Upper lobe of left lung (tissue), 6 donors: ENCODE data around the gene TEX264. TPM values are rescaled to one million over a fixed set of nuclear protein-coding genes. Genes with fewer than 3 reads are reported as not detected.

Experiments used
- ATAC-seq, 2 donors: fragments of 200-7000 bp; cut with Tn5 transposase; one replicate each; pipeline ENCODE4 v1.9.1; 2022; ENCODE audit warnings: mild to moderate bottlenecking in 2 of 2, moderate library complexity in 2 of 2; ENCODE audit not compliant: low FRiP score in 2 of 2
- DNase-seq, 2 donors: peaks; one replicate each; pipeline ENCODE4 v3.0.0-alpha.2; 2019 to 2020
- H3K27ac ChIP-seq, 4 donors: fragments of 200-600 bp; sonication (generic); one replicate each; pipeline ENCODE4 v1.5.1; 2016 to 2019
- H3K27me3 ChIP-seq, 4 donors: fragments of 200-600 bp; sonication (generic); one replicate each; pipeline ENCODE4 v1.5.1; 2017 to 2019
- H3K36me3 ChIP-seq, 4 donors: fragments of 200-600 bp; sonication (generic); one replicate each; pipeline ENCODE4 v1.5.1; 2016 to 2019
- H3K4me1 ChIP-seq, 4 donors: fragments of 200-600 bp; sonication (generic); one replicate each; pipeline ENCODE4 v1.5.1; 2018 to 2019
- H3K4me3 ChIP-seq, 4 donors: fragments of 200-600 bp; sonication (generic); one replicate each; pipeline ENCODE4 v1.5.1; 2017 to 2019; ENCODE audit warnings: mild to moderate bottlenecking in 2 of 4, moderate library complexity in 1 of 4
- H3K9me3 ChIP-seq, 4 donors: fragments of 200-600 bp; sonication (generic); one replicate each; pipeline ENCODE4 v1.5.1; 2018 to 2019
- CTCF ChIP-seq, 6 experiments: fragments of 450-650 bp in 4 of 6; fragments of 200-600 bp in 2 of 6; sonication (generic) in 2 of 6; IDR thresholded peaks; one replicate each; pipeline ENCODE4 v1.5.1; 2016 to 2019; ENCODE audit warnings: antibody characterized with exemption in 6 of 6
- EP300 ChIP-seq, 4 donors: sonication (generic); formaldehyde crosslinking; IDR thresholded peaks; one replicate each; pipeline ENCODE4 v1.5.1; 2017; ENCODE audit warnings: antibody characterized with exemption in 4 of 4, control low read depth in 2 of 4
- POLR2A ChIP-seq, 4 donors: fragments of 450-650 bp; IDR thresholded peaks; one replicate each; pipeline ENCODE4 v1.5.1; 2016 to 2017; ENCODE audit warnings: antibody characterized with exemption in 4 of 4, mild to moderate bottlenecking in 2 of 4
- POLR2AphosphoS5 ChIP-seq, 2 donors: sonication (generic); formaldehyde crosslinking; IDR thresholded peaks; one replicate each; pipeline ENCODE4 v1.5.1; 2017; ENCODE audit warnings: antibody characterized with exemption in 2 of 2
- WGBS, 2 donors: methylation state at CpG; one replicate each; pipeline ENCODE4 v1.1.5; 2017 to 2018; 5-methylcytosine and 5-hydroxymethylcytosine counted together
- total RNA-seq, 6 donors: library from RNA; depleted of rRNA in 4 of 6; stranded (reverse); fragments of >200 nt in 4 of 6; gene quantifications; one replicate each; pipeline versions ENCODE4 v1.1.0 to v1.2.1, GENCODE V29; 2016 to 2021
- donor health status: DM: no; HTN: no; CAD: no; lungs with moderate emphysema.
- donor health status: DM: no; HTN: yes; CAD: no; lungs with severe emphysema.

TEX264 gene
- total RNA-seq, 6 donors from 2014 or later: 40.4 to 86.5 (median 55.5) TPM

- TF ChIP-seq POLR2A (IDR thresholded peaks at IDR 0.05) (no peak), EP300 (IDR thresholded peaks at IDR 0.05) (no peak), CTCF (IDR thresholded peaks at IDR 0.05) (no peak), POLR2AphosphoS5 (IDR thresholded peaks at IDR 0.05) (no peak)
- 53 to 61% methylated on average over 13 to 15 of the region's 15 CpGs for WGBS, 2 donors
- Histone ChIP-seq H3K4me1 (peaks cover 33 to 54% (median 38%) of the 10 kb centered on the region in 4 donors), H3K27ac (peak overlapping the region; percentile 87 to 92 (median 91)), H3K9me3 (no peaks in the 10 kb centered on the region), H3K4me3 (peak overlapping the region; percentile 39 to 97 (median 92)), H3K36me3 (peaks cover 0 to 8% (median 3%) of the 10 kb centered on the region in 4 donors), H3K27me3 (no peaks in the 10 kb centered on the region)
- peak in 1 of 2 donors; percentile 19 for DNase-seq
- ATAC-seq: no peak
Observed at GRCh38 chr3:51670053-51670822, 814 bp upstream of the TEX264 start.

GRCh38 chr3:51671734-51672475, 853 bp downstream of the TEX264 start:
- peak; percentile 80 to 92 for DNase-seq
- H3K4me1 ChIP-seq: peaks cover 33 to 58% (median 40%) of the 10 kb centered on the region in 4 donors
- H3K27me3 ChIP-seq: no peaks in the 10 kb centered on the region
- TF ChIP-seq POLR2AphosphoS5 (IDR thresholded peaks at IDR 0.05) (no peak), CTCF (IDR thresholded peaks at IDR 0.05) (no peak)
- H3K36me3 ChIP-seq: peaks cover 0 to 11% (median 5%) of the 10 kb centered on the region in 4 donors
- peak; percentile 71 to 78 for ATAC-seq
- no peaks in the 10 kb centered on the region for H3K9me3 ChIP-seq
- H3K27ac ChIP-seq: peak overlapping the region; percentile 87 to 92 (median 91)
- 10 to 12% methylated on average over 10 to 18 of the region's 40 CpGs for WGBS, 2 donors
- H3K4me3 ChIP-seq: peak overlapping the region; percentile 60 to 97 (median 92)

- ATAC-seq: no peak
- H3K36me3 ChIP-seq: peaks cover 0 to 11% (median 5%) of the 10 kb centered on the region in 4 donors
- H3K27ac ChIP-seq: no peak overlapping the region
- WGBS, 2 donors: 81 to 85% methylated on average over 4 of the region's 4 CpGs
- no peaks in the 10 kb centered on the region for H3K27me3 ChIP-seq
- peaks cover 33 to 62% (median 40%) of the 10 kb centered on the region in 4 donors for H3K4me1 ChIP-seq
- no peaks in the 10 kb centered on the region for H3K9me3 ChIP-seq
- no peak for TF ChIP-seq CTCF (IDR thresholded peaks at IDR 0.05)
- TF ChIP-seq POLR2A (IDR thresholded peaks at IDR 0.05): no peak
- no peak for TF ChIP-seq POLR2AphosphoS5 (IDR thresholded peaks at IDR 0.05)
- TF ChIP-seq EP300 (IDR thresholded peaks at IDR 0.05): no peak
- H3K4me3 ChIP-seq: no peak overlapping the region
- peak in 1 of 2 donors; percentile 18 for DNase-seq
Observed at GRCh38 chr3:51673181-51673801, 2.2 kb downstream of the TEX264 start.

- TF ChIP-seq POLR2AphosphoS5 (IDR thresholded peaks at IDR 0.05) (no peak), POLR2A (IDR thresholded peaks at IDR 0.05) (no peak), CTCF (IDR thresholded peaks at IDR 0.05) (no peak), EP300 (IDR thresholded peaks at IDR 0.05) (no peak)
- Histone ChIP-seq H3K36me3 (peaks cover 0 to 11% (median 5%) of the 10 kb centered on the region in 4 donors), H3K4me3 (no peak overlapping the region), H3K27me3 (no peaks in the 10 kb centered on the region), H3K27ac (no peak overlapping the region), H3K4me1 (peaks cover 31 to 58% (median 36%) of the 10 kb centered on the region in 4 donors), H3K9me3 (no peaks in the 10 kb centered on the region)
- DNase-seq: peak in 1 of 2 donors; percentile 14
- 86 to 87% methylated on average over 8 to 11 of the region's 14 CpGs for WGBS, 2 donors
- ATAC-seq: no peak
Observed at GRCh38 chr3:51673802-51674654, 3.0 kb downstream of the TEX264 start.
